HG02943 (cell line): ENCODE data around the gene INHBC.

ENCODE experiments used
- ATAC-seq: cut with Tn5 transposase; IDR thresholded peaks from one replicate; pipeline ENCODE4 v1.9.1; 2021; ENCODE audit warnings: mild to moderate bottlenecking, low read depth, moderate library complexity; ENCODE audit not compliant: unreplicated experiment

INHBC gene

GRCh38 chr12:57452937-57453509, 18.4 kb downstream of the INHBC start:
- ATAC-seq: no peak

- no peak for ATAC-seq
Measured at GRCh38 chr12:57454213-57454565, 19.6 kb downstream of the INHBC start.

GRCh38 chr12:57454566-57455373, 20.2 kb downstream of the INHBC start, which contains the start of gene INHBE:
INHBE (plus strand) TSS chr12:57455307; CDS start chr12:57455537, 230 bp downstream.
- no peak for ATAC-seq

- ATAC-seq: no peak
Measured at GRCh38 chr12:57455374-57456144, 21.0 kb downstream of the INHBC start.

- no peak for ATAC-seq
Measured at GRCh38 chr12:57456145-57456700, 21.6 kb downstream of the INHBC start.

GRCh38 chr12:57456737-57457490, 22.3 kb downstream of the INHBC start:
- no peak for ATAC-seq

- ATAC-seq: no peak
Measured at GRCh38 chr12:57458665-57459054, 24.1 kb downstream of the INHBC start.

GRCh38 chr12:57459055-57459749, 24.6 kb downstream of the INHBC start:
- peak; percentile 56 for ATAC-seq

- ATAC-seq: no peak
Measured at GRCh38 chr12:57459750-57460467, 25.3 kb downstream of the INHBC start, which contains the start of gene GLI1. GLI1 (plus strand) TSS chr12:57459785; CDS start chr12:57463692, 3,907 bp downstream.

- no peak for ATAC-seq
Measured at GRCh38 chr12:57460468-57460784, 25.8 kb downstream of the INHBC start.

GRCh38 chr12:57460841-57461275, 26.3 kb downstream of the INHBC start:
- no peak for ATAC-seq

GRCh38 chr12:57461276-57461916, 26.8 kb downstream of the INHBC start:
- no peak for ATAC-seq

- no peak for ATAC-seq
Measured at GRCh38 chr12:57461917-57462250, 27.3 kb downstream of the INHBC start.

- ATAC-seq: peak; percentile 44
Measured at GRCh38 chr12:57462251-57462911, 27.8 kb downstream of the INHBC start.

GRCh38 chr12:57462912-57463253, 28.3 kb downstream of the INHBC start:
- ATAC-seq: no peak

- no peak for ATAC-seq
Measured at GRCh38 chr12:57464569-57464968, 30.0 kb downstream of the INHBC start.

GRCh38 chr12:57465030-57465746, 30.6 kb downstream of the INHBC start:
- ATAC-seq: no peak
